Endometrium (tissue), 2 donors: Measurements from ENCODE around the gene UBAC2.

ENCODE experiments used
- FAIRE-seq: peaks from 2 replicates; lab custom pipeline; 2012; peaks lifted over from hg19 to GRCh38; lab: Jason Lieb, UNC
- donor health status: control.
- donor health status: control.

UBAC2 gene, protein sequence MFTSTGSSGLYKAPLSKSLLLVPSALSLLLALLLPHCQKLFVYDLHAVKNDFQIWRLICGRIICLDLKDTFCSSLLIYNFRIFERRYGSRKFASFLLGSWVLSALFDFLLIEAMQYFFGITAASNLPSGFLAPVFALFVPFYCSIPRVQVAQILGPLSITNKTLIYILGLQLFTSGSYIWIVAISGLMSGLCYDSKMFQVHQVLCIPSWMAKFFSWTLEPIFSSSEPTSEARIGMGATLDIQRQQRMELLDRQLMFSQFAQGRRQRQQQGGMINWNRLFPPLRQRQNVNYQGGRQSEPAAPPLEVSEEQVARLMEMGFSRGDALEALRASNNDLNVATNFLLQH

DNA sequence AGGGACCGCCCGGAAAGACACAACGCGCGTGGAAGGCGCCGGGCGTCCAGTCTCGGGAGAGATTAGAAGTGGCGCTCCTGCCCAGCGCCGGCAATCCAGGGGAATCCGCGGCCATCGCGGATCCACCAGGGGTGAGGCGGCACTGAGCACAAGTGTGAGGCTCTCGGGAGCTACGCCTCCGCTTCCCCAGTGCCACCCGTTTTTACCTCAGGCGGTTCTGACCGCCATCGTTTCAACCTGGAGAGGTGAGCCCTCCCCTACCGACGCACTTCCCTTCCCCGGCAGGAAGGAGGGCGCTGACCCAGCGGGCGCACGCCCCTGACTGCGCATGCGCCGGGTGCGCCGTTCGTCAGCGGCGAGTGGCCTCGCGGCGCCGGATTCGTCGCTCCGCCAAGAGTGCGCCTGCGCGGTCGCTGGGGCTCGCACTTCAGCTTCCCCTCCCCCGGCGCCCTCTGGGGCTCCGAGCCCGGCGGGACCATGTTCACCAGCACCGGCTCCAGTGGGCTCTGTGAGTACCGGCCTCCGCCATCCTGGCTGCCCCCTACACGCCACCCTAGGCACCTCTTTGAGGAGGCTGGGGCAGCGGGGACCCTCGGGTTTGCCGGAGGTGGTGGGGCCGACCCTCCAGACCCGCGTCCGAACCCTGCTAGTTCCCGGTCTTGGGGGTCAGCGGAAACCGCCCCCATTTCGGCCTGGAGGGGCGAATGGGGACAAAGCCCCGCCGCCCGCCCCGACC lies at the start of gene UBAC2:
UBAC2 (plus strand) TSS at position 423 of the 736 bp plus-strand sequence; CDS start at position 478, 55 bp downstream.
- FAIRE-seq: no peak

DNA sequence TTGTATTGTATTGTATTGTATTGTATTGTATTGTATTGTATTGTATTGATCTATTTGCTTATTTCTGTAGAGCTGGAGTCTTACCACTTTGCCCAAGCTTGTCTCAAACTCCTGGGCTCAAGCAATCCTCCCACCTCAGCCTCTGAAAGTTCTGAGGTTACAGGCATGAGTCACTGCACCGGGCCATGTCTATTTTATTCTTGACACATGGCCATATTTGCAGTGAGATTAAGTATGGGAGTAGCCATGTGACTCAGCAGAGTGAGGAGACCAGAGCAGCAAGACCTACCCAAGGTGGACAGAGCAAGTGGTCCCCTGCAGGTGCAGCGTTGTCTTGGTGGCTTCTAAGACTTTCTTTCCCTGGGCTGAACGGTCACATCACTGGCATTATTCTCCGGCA lies 49.1 kb upstream of the UBAC2 start:
- FAIRE-seq: no peak

DNA sequence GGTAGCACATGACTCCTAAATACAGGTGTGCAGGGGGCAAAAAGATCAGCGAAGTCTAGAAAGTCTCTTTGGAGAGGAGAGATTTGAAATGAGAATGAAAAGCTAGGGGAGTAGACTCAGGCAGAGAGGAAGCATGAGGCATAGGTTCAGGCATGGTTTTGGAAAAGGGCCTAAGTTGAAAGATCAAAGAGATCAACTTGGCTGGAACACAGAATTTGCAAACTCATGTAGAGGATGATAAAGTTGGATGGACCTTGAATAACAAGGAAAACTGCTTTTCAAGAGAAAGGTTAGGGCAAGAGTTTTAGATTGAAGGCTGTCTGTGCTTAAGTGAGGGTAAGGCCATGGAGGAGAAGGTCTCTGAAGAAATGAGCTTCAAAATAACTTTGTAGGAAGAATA lies 47.4 kb upstream of the UBAC2 start:
- no peak for FAIRE-seq

DNA sequence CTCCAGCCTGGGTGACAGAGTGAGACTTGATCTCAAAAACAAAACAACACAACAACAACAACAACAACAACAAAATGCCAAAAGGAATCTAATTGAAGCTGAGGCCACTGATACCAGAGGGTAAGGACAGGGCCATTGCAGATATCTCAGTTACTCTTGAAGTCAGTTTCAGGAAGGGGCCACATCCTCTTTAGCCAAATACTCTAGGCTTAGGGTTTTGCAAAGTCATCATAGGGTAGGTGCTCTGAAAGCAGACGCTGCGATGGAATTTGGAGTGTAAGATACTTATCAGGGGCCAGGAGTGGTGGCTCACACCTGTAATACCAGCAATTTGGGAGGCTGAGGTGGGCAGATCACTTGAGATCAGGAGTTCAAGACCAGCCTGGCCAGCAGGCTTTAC lies 46.6 kb upstream of the UBAC2 start:
- FAIRE-seq: no peak

DNA sequence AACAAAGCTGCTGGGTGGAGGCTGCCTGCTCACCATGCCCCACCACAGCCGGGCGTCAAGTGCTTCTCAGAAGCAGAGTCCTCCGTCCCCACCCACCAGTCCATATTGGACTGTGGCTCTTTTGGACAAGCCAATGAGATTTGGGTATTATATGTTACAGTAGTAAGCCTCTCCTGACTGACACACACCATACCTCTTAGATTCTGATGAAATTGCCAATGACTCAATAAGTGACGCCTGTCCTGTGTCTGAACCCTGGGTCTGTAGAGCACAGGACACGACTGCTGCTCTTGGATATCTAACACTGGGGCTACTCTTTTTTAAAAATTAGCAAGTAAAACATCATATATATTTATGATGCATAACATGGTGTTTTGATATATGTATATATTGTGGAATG lies 44.8 kb upstream of the UBAC2 start:
- no peak for FAIRE-seq

DNA sequence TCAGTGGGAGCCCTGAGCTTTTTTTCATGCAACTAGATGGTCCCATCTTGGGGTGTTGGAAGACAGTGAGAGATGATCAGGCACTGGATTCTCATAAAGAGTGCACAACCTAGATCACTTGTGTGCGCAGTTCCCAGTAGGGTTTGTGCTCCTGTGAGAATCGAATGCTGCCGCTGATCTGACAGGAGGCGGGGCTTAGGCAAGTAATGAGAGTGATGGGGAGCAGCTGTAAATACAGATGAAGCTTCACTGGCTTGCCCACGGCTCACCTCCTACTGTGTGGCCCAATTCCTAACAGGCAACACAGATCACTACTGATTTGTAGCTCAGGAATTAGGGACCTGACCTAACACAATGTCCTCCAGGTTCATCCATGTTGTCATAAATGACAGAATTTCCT lies 43.6 kb upstream of the UBAC2 start:
- FAIRE-seq: no peak

DNA sequence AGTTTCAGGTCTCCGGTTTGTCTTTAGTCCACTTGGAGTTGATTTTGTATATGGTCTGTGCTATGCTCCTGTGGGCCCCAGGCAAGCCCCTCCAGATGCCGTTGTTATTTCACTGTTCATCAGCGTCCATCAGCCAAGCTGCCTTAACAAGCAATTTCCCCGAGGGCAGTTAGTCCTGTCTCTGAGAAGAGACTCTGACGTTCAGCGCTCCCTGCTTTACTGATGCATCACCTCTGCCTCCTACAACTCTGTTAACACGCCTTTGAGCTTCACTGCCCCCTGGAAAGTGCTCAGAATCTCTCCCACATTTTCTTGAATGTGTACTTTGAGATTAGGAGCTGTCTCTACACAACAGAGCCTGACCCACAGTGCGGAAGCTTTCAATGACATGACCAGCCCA lies 41.8 kb upstream of the UBAC2 start:
- FAIRE-seq: no peak

DNA sequence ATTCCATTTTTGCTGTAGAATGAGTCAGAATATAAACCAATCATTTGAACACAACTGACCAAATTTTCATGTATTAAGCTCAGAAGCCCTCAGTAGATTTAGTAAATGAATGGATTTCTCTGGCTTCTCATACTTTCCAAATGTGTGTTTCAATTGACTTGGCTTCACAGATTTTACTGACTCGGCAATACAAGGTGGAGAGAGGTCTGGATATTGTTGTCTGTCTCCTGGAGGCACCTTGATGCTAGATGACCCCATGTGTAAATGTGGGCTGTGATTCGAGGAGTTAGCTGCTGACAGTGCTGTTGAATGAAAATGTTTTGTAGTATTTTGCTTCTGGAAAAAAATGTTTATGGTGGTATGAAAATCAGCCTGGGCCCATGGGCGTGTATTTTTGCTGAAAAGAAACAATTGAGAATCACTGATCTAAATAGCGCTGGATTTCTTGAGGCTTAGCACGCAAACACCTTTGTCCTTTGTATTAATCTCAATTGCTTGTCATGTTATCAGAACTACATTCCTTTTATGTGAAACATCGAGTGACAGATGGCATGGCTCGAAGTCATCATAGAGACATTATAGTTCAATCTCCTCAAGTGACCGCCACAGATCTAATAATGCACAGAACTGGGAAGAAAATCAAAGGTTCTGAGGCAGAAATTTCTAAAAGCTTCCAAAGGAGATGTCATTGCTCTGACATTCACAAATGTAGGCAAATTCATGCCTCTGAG lies 41.2 kb upstream of the UBAC2 start:
- FAIRE-seq: no peak

DNA sequence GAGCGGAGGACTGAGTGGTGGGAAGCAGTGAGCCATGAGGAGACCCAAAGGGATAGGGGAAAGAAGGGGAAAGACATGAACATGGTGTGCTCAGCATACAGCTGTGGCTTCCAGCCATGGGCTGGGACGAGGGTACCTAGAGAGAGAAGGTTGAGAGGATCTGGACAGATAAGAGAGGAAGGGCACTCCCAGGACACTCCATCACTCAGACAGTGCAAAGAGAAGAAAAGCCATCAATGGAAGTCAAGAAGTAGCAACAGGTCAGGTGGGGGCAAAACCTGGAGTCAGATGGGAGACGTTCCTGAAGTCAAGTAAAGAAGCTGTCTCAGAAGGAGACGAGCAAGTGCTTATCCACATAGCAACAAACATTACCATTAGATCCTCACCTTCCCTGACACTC lies 40.2 kb upstream of the UBAC2 start:
- FAIRE-seq: no peak

DNA sequence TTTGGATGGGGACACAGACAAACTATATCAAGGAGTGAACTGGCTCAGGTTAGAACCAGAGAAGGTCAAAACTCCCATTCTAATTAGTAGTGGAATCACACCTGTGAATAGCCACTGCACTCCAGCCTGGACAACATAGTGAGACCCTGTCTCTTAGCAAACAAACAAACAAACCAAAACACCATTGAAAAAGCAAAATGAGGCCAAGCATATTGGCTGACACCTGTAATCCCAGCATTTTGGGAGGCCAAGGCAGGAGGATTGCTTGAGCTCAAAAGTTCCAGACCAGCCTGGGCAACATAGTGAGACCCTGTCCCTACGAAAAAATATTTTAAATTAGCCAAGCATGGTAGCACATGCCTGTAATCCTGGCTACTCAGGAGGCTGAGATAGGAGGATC lies 39.1 kb upstream of the UBAC2 start:
- no peak for FAIRE-seq

DNA sequence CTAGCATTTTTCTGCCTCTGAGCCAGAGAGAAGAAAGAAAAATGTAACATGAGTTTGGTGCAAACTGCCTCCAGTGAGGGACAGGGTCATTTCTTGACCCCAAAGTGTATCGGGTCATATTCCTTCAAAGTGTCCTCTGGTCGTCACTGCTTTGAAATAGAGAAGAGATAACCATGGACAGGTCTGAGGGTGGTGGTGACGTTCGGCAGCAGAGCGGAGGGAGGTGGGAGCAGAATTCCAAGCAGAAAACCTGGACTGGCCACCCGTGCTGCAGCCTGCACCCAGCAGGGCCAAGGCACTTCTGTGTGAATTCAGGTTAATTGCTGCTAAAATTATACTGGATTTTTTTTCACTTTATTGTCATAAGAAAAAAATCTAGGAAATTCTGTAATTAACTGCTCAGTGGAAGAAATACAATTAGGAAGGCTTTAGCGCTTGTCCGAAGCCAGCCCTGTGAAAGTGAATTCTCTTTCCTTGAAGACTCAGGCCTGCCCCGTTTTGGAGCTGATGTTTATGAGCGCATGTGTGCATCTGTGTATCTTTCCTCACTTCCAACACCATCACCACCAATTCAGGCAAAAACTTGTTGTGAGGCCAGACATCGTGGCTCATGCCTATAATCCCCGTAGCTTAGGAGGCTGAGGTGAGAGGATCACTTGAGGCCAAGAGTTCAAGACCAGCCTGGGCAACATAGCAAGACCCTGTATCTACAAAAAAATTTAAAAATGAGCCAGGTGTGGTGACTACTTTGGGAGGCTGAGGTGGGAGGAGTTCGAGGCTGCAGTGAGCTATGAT lies 37.9 kb upstream of the UBAC2 start:
- no peak for FAIRE-seq

DNA sequence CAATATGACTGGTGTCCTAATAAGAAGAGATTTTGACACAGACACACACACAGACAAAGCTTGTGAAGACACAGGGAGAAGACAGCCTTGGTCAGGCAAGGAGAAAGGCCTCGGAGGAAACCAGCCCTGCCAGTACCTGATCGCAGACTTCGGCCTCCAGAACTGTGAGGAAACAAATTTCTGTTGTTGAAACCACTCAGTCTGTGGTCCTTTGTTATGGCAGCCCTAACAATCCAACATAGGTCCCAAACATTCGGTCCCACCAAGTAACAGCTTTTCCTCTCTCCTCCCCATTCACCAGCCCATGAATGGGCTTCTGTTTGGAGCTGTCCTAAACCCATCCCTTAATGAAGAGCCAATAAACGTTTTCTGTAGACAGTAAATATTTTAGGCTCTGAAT lies 36.4 kb upstream of the UBAC2 start:
- no peak for FAIRE-seq

DNA sequence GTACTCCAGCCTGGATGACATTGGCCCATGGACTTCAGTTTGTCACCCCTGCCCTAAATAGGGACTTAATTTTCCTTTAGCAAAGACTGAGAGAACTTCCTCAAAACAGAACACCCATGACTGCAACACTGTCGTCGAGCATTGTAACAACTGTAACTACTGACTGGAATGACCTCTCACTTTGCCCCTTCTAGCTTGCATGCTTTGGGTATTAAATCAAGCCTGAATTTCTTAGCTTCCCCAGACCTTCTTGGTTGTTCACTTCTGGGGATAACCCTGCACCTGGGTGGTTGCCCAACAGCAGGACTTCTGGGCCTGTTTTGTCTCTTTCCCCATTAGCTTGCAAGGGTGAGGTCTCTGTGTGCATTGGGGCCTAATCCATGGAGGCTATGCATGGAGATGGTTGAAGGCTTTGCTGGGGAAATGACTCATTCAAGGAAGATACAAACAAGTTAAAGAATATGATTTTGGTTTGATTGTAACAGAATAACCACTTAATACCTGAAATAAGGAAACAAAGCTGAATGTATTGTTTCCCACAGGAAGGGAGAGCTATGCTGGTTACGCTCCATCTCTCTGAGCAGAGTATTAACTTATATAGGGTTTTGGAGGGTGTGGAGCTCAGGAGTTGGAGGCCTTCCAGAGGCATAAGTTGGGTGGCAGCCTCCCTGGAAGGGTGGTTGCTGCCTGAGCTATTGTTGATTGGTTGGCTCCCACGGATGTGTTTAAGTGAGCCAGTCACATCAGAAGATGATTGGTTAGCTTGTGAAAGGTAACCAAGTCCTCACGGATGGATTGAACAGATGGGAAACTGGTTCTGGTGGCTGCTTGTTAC lies 34.7 kb upstream of the UBAC2 start:
- FAIRE-seq: no peak

DNA sequence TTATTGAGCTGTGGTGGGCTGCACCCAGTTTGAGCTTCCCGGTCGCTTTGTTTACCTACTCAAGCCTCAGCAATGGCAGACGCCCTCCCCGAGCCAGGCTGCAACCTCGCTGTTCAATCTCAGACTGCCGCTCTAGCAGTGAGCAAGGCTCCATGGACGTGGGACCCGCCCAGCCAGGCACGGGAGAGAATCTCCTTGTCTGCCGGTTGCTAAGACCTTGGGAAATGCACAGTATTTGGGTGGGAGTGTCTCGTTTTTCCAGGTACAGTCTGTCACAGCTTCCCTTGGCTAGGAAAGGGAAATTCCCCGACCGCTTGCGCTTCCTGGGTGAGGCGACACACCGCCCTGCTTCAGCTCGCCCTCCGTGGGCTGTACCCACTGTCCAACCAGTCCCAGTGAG lies 27.7 kb upstream of the UBAC2 start:
- FAIRE-seq: no peak

DNA sequence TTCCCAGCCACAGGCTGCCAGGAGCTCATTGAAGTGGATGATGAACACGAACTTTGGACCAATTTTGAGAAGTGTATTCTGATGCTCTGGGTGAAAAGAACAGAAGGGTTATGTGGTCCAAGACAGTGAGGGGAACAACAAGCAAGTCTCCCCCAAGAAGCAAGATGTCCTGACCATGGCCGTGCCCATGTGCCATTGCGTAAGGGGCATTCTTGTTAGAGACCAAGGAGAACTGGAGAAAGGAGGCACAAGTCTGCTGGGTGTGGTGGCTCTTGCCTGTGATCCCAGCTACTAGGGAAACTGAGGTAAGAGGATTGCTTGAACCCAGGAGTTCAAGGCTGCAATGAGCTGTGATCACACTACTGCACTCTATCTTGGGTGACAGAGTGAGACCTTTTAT lies 27.0 kb upstream of the UBAC2 start:
- FAIRE-seq: no peak

DNA sequence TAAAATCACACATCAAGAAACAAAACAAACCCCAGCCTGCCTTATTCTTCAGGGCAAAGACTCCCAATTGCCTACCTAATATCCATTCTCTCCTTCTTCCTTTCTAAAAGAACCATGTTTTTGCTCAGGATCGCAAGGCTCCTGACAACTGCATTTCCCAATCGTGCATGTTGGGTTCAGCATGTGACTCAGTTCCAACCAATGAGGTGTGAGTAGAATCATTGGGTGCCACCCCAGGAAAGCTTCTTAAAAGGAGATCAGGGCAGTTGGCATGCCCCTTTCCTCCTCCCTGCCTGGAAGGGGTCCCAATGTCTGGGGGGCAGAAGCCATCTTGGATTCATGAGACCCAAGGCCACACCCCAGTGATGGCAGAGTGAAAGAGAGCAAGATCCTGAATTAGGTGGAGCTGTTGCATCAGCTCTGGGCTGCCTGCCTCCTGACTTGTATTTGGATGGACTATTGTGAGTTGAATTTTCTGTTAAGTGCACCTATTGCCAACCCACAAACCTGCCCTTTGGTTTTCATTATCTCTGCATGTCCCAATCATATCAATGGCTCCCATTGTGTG lies 26.0 kb upstream of the UBAC2 start:
- FAIRE-seq: no peak

DNA sequence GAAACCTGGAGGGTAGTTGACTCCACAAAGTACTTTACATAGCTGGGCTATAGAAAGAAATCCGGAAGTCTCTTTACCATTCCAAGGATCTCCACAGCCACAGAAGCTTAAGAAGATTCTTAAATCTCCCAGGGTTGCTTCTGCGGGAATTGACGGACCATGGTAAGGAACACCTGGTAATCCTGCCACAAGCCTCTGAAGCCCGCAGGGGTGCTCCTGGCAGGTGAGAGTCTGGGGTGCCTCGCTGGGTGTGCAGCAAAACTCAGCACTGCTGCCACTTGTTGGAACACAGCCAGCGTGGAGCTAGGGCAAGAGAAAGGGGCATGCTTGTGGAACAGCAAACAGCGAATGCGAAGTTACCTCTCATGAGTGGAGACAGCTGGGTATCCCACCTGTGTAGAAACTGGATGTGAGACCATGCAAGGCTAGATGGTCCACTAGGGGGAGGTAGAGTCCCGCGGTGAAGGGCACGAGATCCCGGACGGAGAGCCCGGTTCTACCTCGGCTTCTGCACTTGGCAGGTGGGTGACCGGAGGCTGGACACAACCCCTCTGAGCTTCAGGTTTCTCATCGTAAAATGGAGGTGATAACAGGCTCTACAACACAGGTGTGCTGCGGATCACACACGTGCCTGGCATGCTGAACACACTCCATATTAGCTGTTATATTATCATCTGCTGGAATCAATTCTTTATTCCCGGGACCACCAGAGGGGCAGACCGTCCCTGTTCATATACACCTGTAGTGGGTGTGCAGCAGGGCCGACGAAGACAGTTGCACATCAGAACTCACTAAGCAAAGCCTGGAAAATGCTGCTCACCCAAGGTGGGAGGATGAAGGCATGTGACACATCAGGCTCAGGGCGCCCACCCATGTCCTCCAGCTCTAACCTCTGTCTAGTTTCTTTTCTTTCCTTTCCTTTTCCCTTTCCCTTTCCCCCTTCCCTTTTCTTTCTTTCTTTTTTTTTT lies 24.1 kb upstream of the UBAC2 start:
- no peak for FAIRE-seq

DNA sequence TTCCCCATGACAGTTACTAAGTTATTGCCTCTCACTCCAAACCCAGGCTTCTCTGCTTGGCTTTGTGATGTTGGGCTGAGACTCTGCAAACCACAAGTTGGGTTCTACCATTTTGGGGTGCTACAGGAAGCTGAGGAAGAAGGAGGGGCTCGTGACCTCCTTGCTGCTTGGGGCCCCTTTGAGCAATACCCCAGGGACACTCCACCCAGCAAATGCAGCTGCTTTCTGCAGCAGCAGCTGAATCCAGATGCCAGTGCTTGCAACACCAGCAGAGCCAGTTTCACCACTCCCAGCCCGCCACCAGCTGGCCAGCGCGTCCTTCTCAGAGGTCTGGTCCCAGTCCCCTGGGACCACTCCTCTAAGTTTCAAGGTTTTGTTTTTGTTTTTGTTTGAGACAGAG lies 22.0 kb upstream of the UBAC2 start:
- FAIRE-seq: no peak

DNA sequence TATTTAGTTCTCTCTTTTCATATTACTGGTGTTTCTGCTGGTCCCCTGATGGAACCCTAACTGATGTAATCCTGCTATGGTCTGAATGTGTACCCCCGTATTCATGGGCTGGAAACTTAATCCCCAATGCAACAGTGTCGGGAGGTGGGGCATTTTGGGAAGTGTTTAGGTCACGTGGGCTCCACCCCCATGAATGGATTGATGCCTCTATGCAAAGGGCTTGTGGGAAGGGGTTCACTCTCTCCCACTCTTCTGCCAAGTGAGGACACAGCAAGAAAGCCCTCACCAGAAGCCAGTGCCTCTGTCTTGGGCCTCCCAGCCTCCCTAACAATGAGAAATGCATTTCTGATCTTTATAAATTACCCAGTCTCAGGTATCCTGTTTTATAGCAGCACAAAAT lies 21.2 kb upstream of the UBAC2 start:
- FAIRE-seq: no peak

DNA sequence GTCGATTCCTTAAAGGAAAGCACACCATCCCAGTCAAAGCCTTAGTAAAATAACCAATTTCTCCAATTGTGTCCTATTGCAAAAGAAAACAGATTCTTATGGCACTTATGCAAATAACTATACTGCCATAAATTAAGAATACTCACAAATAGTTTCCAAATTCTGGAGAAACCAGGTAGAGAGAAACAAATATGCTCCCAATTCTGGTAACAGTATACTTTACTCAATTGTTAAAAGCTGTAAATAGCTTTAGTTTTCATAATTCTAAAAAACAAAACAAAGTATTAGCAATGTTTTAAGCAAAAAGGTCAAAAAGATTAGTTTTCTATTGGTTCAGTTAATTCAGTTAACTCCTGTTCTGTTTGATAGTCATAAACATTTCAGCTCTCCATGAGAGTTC lies 18.2 kb upstream of the UBAC2 start:
- no peak for FAIRE-seq
